SK-N-SH (cell line): Measurements from ENCODE around the gene LRRC75A. TPM values are rescaled to one million over a fixed set of nuclear protein-coding genes. Genes with fewer than 3 reads are reported as not detected.

Source experiments
- CTCF ChIA-PET: fragments of 300-600, 350-600 bp; formaldehyde crosslinking; extraction: SDS; loops from one replicate; lab custom pipeline; 2021; lab: Yijun Ruan, JAX
- POLR2A ChIA-PET: fragments of 350-600 bp; sonication (Branson Sonifier 250); formaldehyde crosslinking; extraction: SDS; loops from one replicate; lab custom pipeline; 2020; ENCODE audit warnings: antibody characterized with exemption, inconsistent platforms; lab: Yijun Ruan, JAX
- DNase-seq: peaks from one replicate; pipeline ENCODE4 v3.0.0; 2012
- H2AFZ ChIP-seq: fragments of 200-600 bp; sonication (generic); 2 replicates; pipeline ENCODE4 v1.8.1; 2016; ENCODE audit warnings: antibody characterized with exemption, mild to moderate bottlenecking, low read depth
- H3F3A ChIP-seq: fragments of 200-600 bp; sonication (generic); replicated peaks from 2 replicates; pipeline ENCODE3; 2016; ENCODE audit warnings: antibody characterized with exemption, mild to moderate bottlenecking; ENCODE audit not compliant: insufficient read depth
- H3K27ac ChIP-seq, 2 experiments: fragments of 200-500 bp in 1 of 2; fragments of 200-600 bp in 1 of 2; sonication (Bioruptor generic) in 1 of 2; sonication (generic), shearing (Covaris generic) in 1 of 2; 2 replicates each; pipeline versions ENCODE4 v1.5.1 to v1.6.1; 2014 to 2016; ENCODE audit warnings: low read depth in 2 of 2, inconsistent platforms in 1 of 2, low read length in 1 of 2, mild to moderate bottlenecking in 1 of 2, mixed read lengths in 1 of 2
- H3K27me3 ChIP-seq: fragments of 200-600 bp; sonication (generic), shearing (Covaris generic); 2 replicates; pipeline ENCODE4 v1.6.1; 2016; ENCODE audit warnings: mixed run types; ENCODE audit not compliant: insufficient read depth
- H3K36me3 ChIP-seq, 2 experiments: fragments of 200-500 bp in 1 of 2; fragments of 200-600 bp in 1 of 2; sonication (Bioruptor generic) in 1 of 2; sonication (generic) in 1 of 2; replicated peaks in 1 of 2; 2 replicates each; pipeline versions ENCODE3 to v1.5.1; 2014 to 2016; ENCODE audit warnings: low read length in 1 of 2, mild to moderate bottlenecking in 1 of 2; ENCODE audit not compliant: insufficient read depth in 2 of 2, control insufficient read depth in 1 of 2
- H3K4me1 ChIP-seq, 2 experiments: fragments of 200-500 bp in 1 of 2; fragments of 200-600 bp in 1 of 2; sonication (Bioruptor generic) in 1 of 2; sonication (generic), shearing (Covaris generic) in 1 of 2; 2 replicates each; pipeline versions ENCODE4 v1.5.1 to v1.6.1; 2014 to 2016; ENCODE audit warnings: low read depth in 1 of 2, low read length in 1 of 2, mixed run types in 1 of 2; ENCODE audit not compliant: insufficient read depth in 2 of 2, control insufficient read depth in 1 of 2
- H3K4me2 ChIP-seq: fragments of 200-600 bp; sonication (generic), shearing (Covaris generic); 2 replicates; pipeline ENCODE4 v1.6.1; 2017; ENCODE audit warnings: mixed run types
- H3K4me3 ChIP-seq, 2 experiments: fragments of 200-500 bp in 1 of 2; fragments of 200-600 bp in 1 of 2; sonication (Bioruptor generic) in 1 of 2; sonication (generic), shearing (Covaris generic) in 1 of 2; 2 replicates each; pipeline versions ENCODE4 v1.5.1 to v1.8.1; 2014 to 2016; ENCODE audit warnings: low read depth in 2 of 2, inconsistent platforms in 1 of 2, low read length in 1 of 2, mild to moderate bottlenecking in 1 of 2, mixed read lengths in 1 of 2, moderate library complexity in 1 of 2
- H3K79me2 ChIP-seq: fragments of 200-600 bp; sonication (generic); 2 replicates; pipeline ENCODE4 v1.8.1; 2017; ENCODE audit warnings: mild to moderate bottlenecking; ENCODE audit not compliant: insufficient read depth
- H3K9ac ChIP-seq: fragments of 200-600 bp; sonication (generic); 2 replicates; pipeline ENCODE4 v1.6.1; 2017; ENCODE audit warnings: mixed run types
- H3K9me2 ChIP-seq: fragments of 200-600 bp; sonication (generic); 2 replicates; pipeline ENCODE4 v1.6.1; 2017; ENCODE audit warnings: mixed run types
- H3K9me3 ChIP-seq: fragments of 200-600 bp; sonication (generic); 2 replicates; pipeline ENCODE4 v1.6.1; 2017; ENCODE audit warnings: mixed run types, mild to moderate bottlenecking, moderate library complexity
- H4K20me1 ChIP-seq: fragments of 200-600 bp; sonication (generic); 2 replicates; pipeline ENCODE4 v1.6.1; 2017; ENCODE audit warnings: mild to moderate bottlenecking, mixed run types; ENCODE audit not compliant: insufficient read depth
- CTCF ChIP-seq: fragments of 200-600 bp; sonication (generic); IDR thresholded peaks from 2 replicates; pipeline ENCODE4 v1.6.1; 2017; ENCODE audit warnings: antibody characterized with exemption, mild to moderate bottlenecking, moderate library complexity
- ELF1 ChIP-seq: IDR thresholded peaks from 2 replicates; pipeline ENCODE4 v1.4.0; 2012
- EZH2phosphoT487 ChIP-seq: fragments of 200-600 bp; sonication (generic); IDR thresholded peaks from 2 replicates; pipeline ENCODE4 v1.6.1; 2017; ENCODE audit warnings: low read depth, mixed run types, mild to moderate bottlenecking, antibody characterized with exemption, moderate library complexity, borderline replicate concordance
- FOSL2 ChIP-seq: IDR thresholded peaks from 2 replicates; pipeline ENCODE4 v1.4.0; 2012; ENCODE audit warnings: low read depth, mild to moderate bottlenecking, moderate library complexity, borderline replicate concordance
- GABPA ChIP-seq: IDR thresholded peaks from 2 replicates; pipeline ENCODE4 v1.4.0; 2012; ENCODE audit warnings: low read depth, mild to moderate bottlenecking
- GATA2 ChIP-seq: sonication (generic); formaldehyde crosslinking; IDR thresholded peaks from 2 replicates; pipeline ENCODE4 v1.5.0; 2020; ENCODE audit warnings: mild to moderate bottlenecking, missing genetic modification reagents
- IRF3 ChIP-seq: fragments of 150-350 bp; IDR thresholded peaks from 2 replicates; pipeline ENCODE4 v1.6.1; 2016; ENCODE audit warnings: mild to moderate bottlenecking, low read depth, low read length
- JUND ChIP-seq: IDR thresholded peaks from 2 replicates; pipeline ENCODE4 v1.4.0; 2012
- PBX3 ChIP-seq: IDR thresholded peaks from 2 replicates; pipeline ENCODE4; 2012
- REST ChIP-seq: IDR thresholded peaks from 2 replicates; pipeline ENCODE4 v1.6.1; 2012; ENCODE audit warnings: mild to moderate bottlenecking, low read depth, low read length, moderate library complexity
- RFX5 ChIP-seq: IDR thresholded peaks from 2 replicates; pipeline ENCODE4 v1.6.1; 2012; ENCODE audit warnings: mild to moderate bottlenecking, improper control_type of control experiment, low read length
- SIN3A ChIP-seq: IDR thresholded peaks from 2 replicates; pipeline ENCODE4 v1.6.1; 2012; ENCODE audit warnings: low read depth, mild to moderate bottlenecking, low read length, moderate library complexity, borderline replicate concordance
- TAF1 ChIP-seq: IDR thresholded peaks from 2 replicates; pipeline ENCODE4 v1.6.1; 2012; ENCODE audit warnings: low read depth, mild to moderate bottlenecking, low read length, moderate library complexity, borderline replicate concordance
- TEAD4 ChIP-seq: IDR thresholded peaks from 2 replicates; pipeline ENCODE4 v1.4.0; 2012; ENCODE audit warnings: mild to moderate bottlenecking, borderline replicate concordance; ENCODE audit not compliant: insufficient read depth
- USF1 ChIP-seq: IDR thresholded peaks from 2 replicates; pipeline ENCODE4 v1.4.0; 2012; ENCODE audit warnings: low read depth, borderline replicate concordance
- USF2 ChIP-seq: fragments of 150-350 bp; IDR thresholded peaks from 2 replicates; pipeline ENCODE4 v1.6.1; 2017; ENCODE audit warnings: antibody characterized with exemption, low read length, low read depth, borderline replicate concordance
- WGBS: methylation state at CpG from one replicate; pipeline ENCODE4 v1.1.6; 2017; ENCODE audit warnings: low lambda C conversion rate; 5-methylcytosine and 5-hydroxymethylcytosine counted together
- polyA plus RNA-seq, 3 experiments: library from polyadenylated mRNA; depleted of rRNA; stranded (reverse); fragments of >200 nt; gene quantifications; 2 replicates each; pipeline ENCODE4 v1.2.3, GENCODE V29; 2012

LRRC75A gene
- polyA plus RNA-seq, 1 of the 3 experiments (the other 2 are of a cell fraction) = 1.2 TPM

GRCh38 chr17:16512011-16512410 is 20.0 kb upstream of the LRRC75A start:
- Histone ChIP-seq H3K4me1 (peaks cover 3 to 4% of the 10 kb centered on the region in 2 experiments; a peak in 1 of 4 replicates), H3K36me3 (no peaks in the 10 kb centered on the region), H3K79me2 (no peaks in the 10 kb centered on the region), H4K20me1 (no peaks in the 10 kb centered on the region), H3K9ac (no peak overlapping the region), H3K27me3 (no peaks in the 10 kb centered on the region), H3K9me3 (no peaks in the 10 kb centered on the region), H3K4me2 (no peak overlapping the region), H3F3A (no peaks in the 10 kb centered on the region), H3K27ac (no peak overlapping the region), H3K4me3 (no peak overlapping the region), H2AFZ (no peak overlapping the region), H3K9me2 (no peaks in the 10 kb centered on the region)
- TF ChIP-seq USF1 (no peak), FOSL2 (no peak), EZH2phosphoT487 (no peak), PBX3 (no peak), RFX5 (no peak), JUND (no peak), IRF3 (no peak), ELF1 (no peak), TEAD4 (no peak)
- WGBS = 87% methylated on average over 4 of the region's 4 CpGs
- no peak for DNase-seq
- POLR2A ChIA-PET = no interaction called here
- CTCF ChIA-PET = interaction anchor here (1.0 to 33.3 kb wide), 5 partner anchors 10 to 93 kb away, joined by 3 to 746 read pairs (median 4); no protein-coding TSS in a partner anchor

- no peak overlapping the region for H3K27ac ChIP-seq
- 28% methylated on average over 1 of the region's 1 CpG for WGBS
- H2AFZ ChIP-seq = no peak overlapping the region
- no peak overlapping the region for H3K4me2 ChIP-seq
- H3K36me3 ChIP-seq = no peaks in the 10 kb centered on the region
- POLR2A ChIA-PET = no interaction called here
- no peaks in the 10 kb centered on the region for H3F3A ChIP-seq
- no peak for DNase-seq
- no peak overlapping the region for H3K4me3 ChIP-seq
- H3K79me2 ChIP-seq = no peaks in the 10 kb centered on the region
- H3K4me1 ChIP-seq = peaks cover 0 to 3% of the 10 kb centered on the region in 2 experiments; a peak in 1 of 4 replicates
- H3K9me3 ChIP-seq = no peaks in the 10 kb centered on the region
- no peaks in the 10 kb centered on the region for H3K9me2 ChIP-seq
- CTCF ChIA-PET = interaction anchor here (1.0 to 33.3 kb wide), 5 partner anchors 10 to 93 kb away, joined by 3 to 746 read pairs (median 4); no protein-coding TSS in a partner anchor
- H3K9ac ChIP-seq = no peak overlapping the region
- no peaks in the 10 kb centered on the region for H4K20me1 ChIP-seq
- no peaks in the 10 kb centered on the region for H3K27me3 ChIP-seq
- no peak for TF ChIP-seq TAF1
- no peak for TF ChIP-seq PBX3
- no peak for TF ChIP-seq SIN3A
- no peak for TF ChIP-seq REST
- no peak for TF ChIP-seq JUND
- no peak for TF ChIP-seq GABPA
- TF ChIP-seq CTCF = no peak
- no peak for TF ChIP-seq GATA2 (CRISPR knock-in tag)
- TF ChIP-seq USF2 = no peak
These were observed 19.6 kb upstream of the LRRC75A start for GRCh38 chr17:16511593-16511992.
